GM19397 (cell line): ENCODE data around the gene SLC39A1.
"Not testable (repeated sequence)": the region's sequence is repeated elsewhere in the genome, so short reads cannot be mapped to it uniquely, and the experiment has no call there.

Experiments used
- ATAC-seq: cut with Tn5 transposase; IDR thresholded peaks from one replicate; pipeline ENCODE4 v1.9.1; 2021; ENCODE audit warnings: mild to moderate bottlenecking, moderate library complexity; ENCODE audit not compliant: unreplicated experiment

Gene SLC39A1

DNA sequence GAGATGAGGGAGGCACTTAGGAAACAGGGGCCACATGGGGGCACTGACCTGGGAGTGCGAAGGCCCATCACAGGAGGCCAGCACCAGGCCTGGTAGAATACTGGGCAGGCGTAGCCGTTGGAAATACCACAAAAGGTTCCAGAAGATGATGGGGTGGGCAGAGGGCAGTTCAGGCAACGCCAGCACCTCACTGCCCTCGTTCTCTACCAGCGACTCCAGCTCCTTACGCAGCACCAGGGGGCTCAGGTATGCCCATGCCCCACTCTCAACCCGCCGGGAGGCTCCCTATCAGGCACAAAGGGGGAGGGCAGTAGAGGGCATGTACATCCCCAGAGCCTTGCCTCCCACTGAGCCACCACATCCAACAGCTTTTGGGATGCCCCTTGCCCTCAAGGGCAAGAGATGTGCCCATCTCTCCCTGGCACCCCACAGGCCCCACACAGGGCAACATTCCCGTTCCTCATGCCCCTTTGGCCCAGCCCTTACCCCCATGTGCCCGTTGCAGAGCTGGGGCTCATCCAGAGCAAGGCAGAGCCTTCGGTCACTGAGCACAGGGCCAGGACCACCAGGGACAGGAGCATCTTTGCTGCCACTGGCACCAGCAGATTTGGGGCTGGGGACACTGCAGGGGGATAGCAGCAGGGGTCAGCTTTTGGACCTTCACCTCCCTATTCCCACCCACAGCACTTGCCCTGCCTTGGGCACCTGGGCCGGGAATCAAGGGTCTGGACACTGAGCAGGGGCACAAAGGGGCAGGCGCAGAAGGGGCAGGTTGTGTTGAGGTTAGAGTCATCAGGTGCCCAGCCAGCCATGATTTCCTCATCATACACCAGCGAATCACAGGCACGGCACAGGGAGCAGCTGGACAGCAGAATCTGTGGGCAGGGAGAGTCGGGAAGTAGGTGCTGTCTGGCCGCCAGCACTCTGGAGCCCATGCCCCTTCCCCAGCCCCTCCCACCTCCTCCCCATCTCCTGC, 30.9 kb downstream of the SLC39A1 start:
- no peak for ATAC-seq

DNA sequence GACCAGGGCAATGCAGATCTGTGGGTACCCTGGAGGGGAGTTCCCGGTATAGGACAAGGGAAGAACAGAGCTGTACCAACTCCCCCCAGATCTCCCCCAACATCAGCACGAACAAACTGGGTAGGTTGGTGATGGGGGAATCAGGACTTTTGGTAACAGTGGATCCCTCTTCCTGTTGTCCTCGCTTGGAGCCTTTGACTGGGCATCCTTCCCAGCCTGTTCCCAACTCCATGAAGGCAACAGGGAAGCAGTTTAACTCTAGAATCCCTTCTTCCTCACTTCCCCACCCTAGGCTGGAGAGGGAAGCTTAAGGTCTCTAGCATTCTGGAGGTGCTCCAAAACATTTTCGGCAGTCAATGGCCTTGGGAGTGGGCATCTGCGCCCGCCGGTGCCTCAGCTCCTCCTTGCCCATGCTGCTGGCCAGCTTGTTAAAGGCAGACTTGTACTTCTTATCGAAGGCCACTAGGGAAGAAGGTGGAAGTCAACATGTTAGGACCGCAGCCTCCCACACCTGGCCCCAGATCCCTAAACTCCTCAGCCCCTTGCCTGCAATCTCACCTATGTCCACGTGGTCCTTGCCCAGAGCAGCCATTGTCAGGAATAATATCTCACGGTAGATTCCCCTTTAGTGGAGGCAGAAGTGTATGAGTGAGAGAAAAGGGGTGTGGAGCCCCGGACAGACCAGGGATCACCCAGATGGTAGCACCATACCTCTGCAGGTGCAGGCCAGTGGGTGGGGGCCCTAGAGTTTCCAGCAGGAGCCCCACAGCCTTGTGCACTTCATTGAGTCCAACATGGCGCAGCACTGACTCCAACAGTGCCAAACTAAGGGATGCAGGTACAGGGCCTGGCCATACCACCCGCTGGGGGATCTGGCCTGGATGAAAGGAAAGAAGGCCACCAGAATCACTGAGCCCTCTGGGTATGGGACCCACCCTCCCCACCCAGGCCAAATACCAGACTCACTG, 33.1 kb downstream of the SLC39A1 start:
- no peak for ATAC-seq

DNA sequence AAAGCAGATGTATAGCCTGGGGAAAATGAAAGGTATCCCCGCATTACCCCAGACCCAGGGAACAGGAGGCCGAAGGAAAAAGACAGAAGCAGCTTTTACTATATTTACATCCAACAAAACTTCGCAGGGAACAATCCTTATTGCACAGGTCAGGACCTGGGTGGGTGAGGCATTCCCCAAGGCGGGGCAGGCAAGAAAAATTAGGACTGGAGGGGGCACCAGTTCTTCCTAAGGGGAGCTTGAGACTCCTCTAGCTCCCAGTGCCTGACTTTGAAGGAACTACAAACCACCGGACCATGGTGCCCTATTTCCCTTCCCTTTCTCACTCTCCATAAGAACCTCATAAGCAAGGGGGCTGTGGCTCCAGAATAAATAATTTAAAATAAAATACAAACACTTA, 33.9 kb downstream of the SLC39A1 start:
- ATAC-seq = no peak

DNA sequence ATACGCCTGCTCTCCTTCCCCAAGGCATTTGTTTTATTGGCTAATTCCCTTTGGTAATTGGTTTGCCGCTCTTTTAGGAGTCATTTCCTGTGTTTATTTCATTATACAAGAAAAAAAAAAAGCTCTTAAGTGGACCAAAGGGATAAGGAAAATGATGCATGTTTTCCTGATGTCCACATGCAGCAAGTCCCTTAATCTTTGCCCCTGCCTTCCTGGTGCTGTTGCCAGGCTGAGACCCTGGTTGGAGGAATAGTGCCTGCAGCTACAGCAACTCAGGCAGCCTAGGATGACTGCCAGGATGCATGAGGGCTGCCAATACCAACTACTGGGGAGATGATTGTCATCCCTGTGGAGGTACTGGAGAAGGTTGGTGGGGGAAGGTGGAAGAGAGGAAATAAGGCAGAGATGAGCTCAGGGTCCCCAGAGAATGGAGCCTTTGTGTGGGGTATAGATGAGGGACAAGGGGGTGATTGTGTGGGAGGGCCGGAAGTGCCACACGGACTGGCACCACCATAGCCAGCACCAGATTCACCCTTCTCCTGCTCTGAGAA, 34.5 kb downstream of the SLC39A1 start:
- ATAC-seq = no peak

DNA sequence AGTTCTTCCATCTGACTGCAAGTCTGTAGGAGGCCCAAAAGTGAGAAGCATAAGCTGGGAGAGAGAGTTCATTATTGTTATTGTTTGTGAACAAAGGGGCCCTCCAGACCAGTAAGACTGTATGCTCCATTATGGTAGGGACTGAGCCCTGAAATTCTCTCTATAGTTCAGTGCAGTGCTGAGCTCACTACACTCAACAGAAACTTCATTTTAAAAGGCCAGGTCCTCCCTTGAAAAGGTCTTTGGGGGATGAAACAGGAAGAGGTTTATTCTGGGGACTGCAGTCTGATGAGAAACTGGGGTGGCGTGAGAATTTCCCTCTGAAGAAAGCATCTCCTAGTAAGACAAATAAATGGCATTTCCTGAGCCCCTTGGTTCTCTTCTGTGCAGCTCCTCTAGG, 35.1 kb downstream of the SLC39A1 start:
- no peak for ATAC-seq

DNA sequence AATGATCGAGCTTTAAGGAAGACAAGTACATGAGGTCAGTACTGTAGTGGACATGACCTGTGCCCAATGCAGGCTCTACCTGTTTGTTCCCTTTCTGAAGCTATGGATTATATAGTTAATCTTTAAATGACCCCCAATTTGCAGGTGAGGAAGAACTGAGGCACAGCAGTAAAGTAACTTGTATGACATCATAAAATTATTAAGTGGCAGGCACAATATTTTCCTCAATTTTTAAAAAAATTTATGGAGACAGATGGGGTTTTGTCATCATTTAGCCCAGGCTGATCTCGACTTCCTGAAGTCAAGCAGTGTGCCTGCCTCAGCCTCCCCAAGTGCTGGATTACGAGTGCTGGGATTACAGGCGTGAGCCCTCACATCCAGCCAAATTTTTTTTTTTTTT, 36.9 kb downstream of the SLC39A1 start:
- ATAC-seq = no peak

DNA sequence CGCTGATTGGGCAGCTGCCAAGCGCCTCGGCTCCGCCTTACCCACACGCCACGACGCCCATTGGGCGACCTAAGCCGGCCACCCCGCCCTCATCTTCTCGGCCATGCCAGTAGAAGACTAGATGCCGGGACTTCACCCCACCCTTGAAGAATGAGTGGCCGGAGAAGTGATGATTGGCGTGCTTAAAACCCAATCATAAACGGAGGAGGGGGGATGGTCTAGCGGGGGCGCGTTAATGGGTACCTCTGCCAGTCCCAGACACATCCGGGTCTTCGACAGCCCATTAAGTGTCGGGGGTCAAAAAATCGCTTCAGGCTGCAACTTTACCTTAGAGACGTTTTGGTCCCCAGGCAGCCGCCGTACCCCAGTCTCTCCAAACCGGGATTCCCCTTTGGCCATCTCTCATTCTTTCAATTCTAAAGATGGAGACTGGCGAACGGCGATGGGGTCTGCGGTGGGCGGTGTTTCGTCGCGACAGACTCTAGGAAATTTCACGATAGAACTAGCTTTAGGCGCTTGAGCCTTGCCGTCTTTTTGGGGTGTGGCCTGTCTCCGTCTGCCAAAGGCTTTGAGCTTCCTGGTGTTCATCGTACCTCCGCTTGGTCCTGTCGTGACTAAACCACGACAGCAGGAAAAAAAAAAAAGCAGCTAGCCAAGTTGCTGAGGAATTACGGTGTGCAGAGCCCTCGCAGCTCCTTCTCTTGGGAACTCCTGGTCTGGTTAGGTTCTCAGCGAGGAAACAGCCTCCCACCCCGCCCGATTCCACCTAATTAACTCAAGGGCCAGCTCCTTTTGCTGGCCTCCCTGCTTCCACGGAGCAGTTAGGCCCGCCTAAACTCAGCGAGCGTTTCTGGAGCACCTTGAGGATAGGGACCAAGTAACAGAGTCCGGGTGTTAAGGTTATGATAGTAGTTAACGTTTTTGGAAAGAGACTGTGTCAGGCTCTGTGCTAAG, 40.1 kb downstream of the SLC39A1 start, which contains the start of gene GATAD2B:
TSS of gene GATAD2B (minus strand) at position 1 of the 954 bp plus-strand sequence. CDS start 94,625 bp downstream, outside the sequence.
- peak; percentile 92 for ATAC-seq

DNA sequence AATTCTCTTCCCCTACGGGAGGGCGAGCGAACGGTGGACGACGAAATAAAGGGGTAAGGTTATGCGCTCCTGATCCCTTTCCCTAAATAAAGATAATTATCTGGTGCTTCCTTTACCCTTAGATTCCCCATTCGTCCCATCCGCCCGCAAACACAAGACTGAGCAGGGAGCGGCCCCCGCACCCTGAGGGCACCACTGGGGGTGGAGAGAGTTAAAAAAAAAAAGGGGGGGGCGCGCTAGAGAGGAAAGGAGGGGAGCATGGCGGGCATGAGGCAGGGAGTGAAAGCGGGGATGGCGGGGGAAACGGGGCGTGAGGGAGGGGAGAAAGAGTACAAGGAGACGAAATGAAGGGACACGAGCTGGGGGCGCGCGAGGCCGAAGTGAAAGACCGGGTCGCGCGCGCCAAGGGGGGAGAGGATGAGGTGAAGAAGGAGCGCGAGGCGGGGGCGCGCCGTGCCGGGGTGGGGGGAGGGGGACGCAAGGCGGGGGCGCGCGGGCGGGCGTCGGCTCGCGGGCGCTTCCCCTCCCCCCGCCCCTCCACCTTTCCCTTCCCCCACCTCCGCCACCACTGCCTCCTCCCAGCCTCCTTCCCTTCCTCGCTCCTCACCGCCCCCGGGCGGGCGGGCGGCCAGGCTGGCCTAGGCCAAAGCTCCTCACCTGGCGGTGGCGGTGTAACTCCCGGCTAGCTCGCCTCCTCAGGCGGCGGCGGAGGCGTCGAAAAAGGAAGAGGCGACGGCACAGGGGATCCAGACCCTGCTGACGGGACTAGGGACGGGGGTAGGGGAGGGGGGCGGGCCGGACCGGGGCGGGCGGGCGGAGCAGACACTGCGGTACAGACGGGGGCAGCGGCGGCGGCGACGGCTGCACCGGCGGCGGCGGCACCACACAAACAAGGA, 41.0 kb downstream of the SLC39A1 start:
- ATAC-seq = peak; percentile 26

DNA sequence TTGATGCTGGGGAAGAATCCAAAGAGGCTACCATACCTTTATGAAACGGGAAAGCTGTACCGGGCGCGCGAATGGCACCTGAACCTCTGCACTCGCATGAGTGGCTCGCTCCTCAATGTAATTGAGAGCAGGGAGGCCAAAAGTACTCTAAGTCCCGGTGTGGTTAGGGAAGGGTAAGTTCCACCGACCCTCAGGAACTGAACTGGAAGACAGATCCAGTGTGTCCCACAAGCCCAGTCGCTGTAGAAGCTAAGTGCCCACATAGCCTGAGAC, 41.6 kb downstream of the SLC39A1 start:
- ATAC-seq = no peak

DNA sequence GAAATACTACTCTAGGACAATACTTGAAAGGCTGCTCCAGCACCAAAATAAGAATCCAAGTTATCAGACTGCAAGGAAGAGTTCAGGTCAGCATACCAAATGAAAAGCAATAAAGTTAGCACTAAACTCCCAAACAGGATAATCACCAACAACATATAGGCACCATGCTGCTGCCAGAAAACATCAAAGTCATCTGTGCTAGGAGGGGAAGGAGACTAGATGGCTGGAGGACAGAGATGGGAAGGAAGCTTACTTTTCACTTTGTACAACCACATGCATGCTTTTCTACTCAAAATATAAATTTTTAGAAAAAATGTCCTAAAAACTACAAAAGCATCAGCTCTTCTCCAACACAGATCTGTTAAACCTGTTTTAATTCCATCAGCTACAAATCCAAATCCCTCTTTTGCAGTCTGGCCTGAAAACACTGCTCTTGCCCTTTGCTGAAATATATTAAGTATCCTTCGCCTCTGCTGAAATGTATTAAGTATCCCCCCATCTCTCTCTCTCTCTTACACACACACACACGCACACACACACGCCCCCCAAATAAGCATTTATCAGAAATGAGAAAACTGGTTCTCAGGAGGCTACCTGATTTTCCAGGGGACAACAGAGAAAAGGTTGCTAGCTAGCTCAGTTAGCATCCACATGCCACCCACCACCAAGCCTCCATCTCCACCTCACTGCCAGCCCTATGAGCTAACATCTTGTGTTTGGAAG, 42.1 kb downstream of the SLC39A1 start:
- ATAC-seq = no peak

DNA sequence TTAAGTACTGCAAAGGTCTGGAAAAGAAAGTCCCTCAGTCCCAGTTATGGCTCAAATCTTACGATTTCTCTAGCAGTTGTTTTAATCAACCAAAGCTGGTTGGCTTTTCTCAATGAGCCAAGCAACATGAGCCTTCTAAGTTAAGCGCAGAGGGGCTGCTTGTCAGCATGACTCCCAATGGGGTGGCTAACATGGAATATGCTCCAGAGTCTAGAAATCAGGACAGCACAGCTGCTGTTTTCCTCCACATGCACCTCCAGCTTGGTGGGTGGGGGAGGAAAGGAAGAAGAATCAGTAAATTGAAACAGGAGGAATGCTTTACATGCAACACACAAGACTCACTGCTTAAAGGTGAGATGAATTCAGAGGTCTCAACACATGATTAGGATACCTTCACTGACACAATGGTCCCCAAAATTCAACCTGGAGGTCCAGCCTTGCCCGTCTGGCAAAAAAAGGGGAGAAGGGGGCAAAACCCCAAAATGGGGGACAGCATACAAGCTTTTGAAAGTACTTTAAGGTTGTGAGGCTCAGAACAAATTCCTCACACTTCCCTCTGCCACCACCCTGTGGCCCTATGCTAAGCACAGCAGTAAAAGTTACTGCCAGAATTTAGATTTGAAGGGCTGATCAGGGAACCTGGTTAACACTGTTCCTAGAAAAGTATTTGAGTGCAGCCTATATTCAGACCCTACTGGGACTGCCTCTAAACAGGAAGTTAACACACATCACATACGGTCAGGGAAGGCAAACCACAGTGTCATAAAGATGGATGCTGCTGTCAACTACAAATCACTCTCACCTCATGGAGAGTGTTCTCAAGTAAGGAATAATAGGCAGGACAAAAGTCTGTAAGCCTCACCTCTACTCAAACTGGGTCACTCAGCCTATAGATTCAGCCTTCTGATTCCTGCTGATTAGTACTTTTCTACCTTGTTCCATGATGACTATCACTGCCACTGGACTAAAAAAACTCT, 43.2 kb downstream of the SLC39A1 start:
- ATAC-seq = no peak

DNA sequence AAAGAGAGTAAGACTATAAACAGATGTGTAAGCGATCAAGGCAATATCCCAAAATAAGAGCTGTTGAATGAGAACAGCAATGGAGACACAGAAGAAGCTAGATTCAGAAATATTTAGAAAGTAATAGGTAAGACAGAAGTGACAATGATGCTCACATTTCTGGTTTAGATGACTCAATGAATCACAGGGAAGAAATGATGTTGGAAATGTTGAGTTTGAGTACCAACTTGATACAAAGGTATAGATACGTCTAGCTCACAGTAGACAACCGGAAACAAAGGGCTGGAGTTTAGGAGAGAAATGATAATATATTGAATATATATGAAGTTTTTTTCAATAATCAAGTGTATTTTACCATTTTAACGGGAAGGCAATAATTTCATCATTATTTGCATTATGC, 47.0 kb downstream of the SLC39A1 start:
- no peak for ATAC-seq

DNA sequence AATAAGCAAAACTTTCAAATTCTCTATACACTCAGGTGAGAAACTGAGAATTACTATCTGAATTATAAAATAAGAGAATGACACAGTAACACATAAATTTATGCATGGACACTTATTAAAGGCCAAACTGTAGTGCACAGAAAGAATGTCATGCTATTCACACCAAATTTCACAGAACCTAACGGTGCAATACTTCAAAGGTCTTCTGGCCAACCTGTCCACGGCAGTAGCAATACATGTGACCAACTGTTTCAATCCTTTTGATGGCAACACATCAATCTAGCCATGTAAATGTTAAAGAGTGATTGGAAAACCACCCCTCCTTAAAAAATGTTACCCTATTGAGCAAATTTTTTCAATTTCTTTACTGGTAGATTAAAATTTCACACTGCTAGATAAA, 51.0 kb downstream of the SLC39A1 start:
- ATAC-seq = no peak

DNA sequence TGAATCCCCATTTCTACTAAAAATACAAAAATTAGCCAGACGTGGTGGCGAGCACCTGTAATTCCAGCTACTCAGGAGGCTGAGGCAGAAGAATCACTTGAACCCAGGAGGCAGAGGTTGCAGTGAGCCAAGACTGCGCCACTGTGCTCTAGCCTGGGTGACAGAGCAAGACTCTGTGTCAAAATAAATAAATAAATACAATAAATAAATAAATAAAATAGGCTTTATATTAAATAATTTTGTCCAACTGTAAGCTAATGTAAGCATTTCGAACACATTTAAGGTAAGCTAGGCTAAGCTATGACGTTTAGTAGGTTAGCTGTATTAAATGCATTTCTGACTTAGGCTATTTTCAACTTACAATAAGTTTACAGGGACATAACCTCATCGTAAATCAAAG, 52.8 kb downstream of the SLC39A1 start:
- ATAC-seq = not testable (repeated sequence)
